NT2/D1 (cell line): ENCODE data around the gene MYRF.

ENCODE experiments used
- YY1 ChIP-seq: IDR thresholded peaks from 2 replicates; pipeline ENCODE4 v1.6.1; 2011; ENCODE audit not compliant: insufficient read length, insufficient read depth
- ZNF274 ChIP-seq: IDR thresholded peaks from 2 replicates; pipeline ENCODE4 v1.6.1; 2011; ENCODE audit warnings: mild to moderate bottlenecking, low read depth, low read length

DNA sequence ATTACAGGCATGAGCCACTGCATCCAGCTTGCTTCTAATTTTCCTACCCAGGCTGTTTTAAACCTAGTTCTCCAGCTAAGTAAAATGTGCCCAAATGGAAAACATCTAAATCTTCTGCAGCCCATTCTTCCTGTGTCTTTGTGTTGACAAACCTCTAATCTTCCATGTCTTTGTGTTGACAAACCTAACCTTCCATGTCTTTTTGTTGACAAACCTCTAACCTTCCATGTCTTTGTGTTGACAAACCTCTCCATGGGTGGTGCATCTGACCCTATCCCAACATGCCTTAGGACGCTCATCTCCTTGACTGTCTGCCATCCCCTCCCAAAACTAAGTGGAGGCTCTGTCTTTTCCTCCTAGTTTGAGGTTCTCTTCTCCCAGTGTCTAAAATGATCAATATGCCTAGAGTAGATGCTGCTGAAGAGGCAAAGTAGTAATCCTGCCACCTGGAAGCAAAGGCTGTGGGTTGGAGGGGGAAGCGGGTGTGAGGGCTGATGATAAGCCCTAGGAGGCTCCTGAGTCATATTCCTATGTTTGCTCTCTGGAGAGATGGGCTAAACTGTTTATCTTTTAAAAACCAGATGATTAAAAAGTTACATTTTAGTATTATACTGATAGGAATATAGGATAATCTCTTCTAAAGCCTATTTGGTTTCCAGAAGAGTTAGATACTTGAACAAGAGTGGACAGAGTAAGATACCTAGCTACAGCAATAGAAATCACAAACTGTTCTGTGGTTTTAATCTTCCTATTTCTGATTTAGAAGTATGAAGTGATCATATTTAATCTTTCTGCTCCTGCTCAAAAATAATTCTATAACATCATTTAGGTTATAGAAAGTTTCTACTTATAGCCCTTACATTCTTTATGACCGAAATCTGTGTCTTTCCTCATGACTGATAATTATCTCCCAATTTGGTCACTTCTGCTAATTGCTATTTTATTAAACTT is 48.2 kb downstream of the MYRF start:
- TF ChIP-seq ZNF274 = no peak
- no peak for TF ChIP-seq YY1
